Globus pallidus (tissue), 1 donor: ENCODE data around the gene SNX19.
"Not testable (repeated sequence)": the region's sequence is repeated elsewhere in the genome, so short reads cannot be mapped to it uniquely, and the experiment has no call there.

Experiments used
- DNase-seq: peaks from one replicate; pipeline ENCODE4 v3.0.0-alpha.2; 2015; ENCODE audit warnings: low spot score

The SNX19 gene, protein sequence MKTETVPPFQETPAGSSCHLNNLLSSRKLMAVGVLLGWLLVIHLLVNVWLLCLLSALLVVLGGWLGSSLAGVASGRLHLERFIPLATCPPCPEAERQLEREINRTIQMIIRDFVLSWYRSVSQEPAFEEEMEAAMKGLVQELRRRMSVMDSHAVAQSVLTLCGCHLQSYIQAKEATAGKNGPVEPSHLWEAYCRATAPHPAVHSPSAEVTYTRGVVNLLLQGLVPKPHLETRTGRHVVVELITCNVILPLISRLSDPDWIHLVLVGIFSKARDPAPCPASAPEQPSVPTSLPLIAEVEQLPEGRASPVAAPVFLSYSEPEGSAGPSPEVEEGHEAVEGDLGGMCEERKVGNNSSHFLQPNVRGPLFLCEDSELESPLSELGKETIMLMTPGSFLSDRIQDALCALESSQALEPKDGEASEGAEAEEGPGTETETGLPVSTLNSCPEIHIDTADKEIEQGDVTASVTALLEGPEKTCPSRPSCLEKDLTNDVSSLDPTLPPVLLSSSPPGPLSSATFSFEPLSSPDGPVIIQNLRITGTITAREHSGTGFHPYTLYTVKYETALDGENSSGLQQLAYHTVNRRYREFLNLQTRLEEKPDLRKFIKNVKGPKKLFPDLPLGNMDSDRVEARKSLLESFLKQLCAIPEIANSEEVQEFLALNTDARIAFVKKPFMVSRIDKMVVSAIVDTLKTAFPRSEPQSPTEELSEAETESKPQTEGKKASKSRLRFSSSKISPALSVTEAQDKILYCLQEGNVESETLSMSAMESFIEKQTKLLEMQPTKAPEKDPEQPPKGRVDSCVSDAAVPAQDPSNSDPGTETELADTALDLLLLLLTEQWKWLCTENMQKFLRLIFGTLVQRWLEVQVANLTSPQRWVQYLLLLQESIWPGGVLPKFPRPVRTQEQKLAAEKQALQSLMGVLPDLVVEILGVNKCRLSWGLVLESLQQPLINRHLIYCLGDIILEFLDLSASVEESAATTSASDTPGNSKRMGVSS

DNA sequence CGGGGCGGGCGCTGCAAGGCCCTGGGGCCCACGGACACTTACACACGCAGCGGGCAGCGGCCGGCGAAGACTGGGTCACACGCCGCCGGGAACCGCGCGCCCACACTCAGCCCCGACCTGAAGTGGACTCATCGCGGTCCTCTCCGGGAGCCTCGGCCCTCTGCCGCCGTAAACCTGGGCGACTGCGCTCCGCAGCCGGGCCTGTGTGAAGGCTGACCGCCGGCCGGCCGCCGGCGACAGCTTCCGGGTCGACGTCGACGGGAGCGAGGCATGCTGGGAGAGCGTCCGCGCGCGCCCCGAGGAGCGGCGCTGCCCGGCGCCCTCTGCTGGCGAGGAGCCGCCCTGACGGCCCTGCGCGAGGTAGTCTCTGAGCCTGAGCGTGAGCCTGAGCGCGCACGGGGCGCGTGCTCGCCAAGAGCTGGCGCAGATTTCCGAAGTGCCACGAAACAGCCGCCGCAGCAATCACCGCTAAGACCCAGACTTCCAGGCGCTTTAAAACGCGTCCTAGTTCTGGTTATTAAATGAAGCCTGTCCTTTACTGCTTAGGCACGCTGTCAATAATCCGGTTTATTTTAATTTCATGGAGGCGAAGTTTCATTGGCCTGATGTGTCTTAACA, at the start of gene SNX19:
SNX19 (minus strand) TSS at position 242 of the 618 bp plus-strand sequence. CDS start 540 bp downstream, outside the sequence.
- peak; percentile 89 for DNase-seq

DNA sequence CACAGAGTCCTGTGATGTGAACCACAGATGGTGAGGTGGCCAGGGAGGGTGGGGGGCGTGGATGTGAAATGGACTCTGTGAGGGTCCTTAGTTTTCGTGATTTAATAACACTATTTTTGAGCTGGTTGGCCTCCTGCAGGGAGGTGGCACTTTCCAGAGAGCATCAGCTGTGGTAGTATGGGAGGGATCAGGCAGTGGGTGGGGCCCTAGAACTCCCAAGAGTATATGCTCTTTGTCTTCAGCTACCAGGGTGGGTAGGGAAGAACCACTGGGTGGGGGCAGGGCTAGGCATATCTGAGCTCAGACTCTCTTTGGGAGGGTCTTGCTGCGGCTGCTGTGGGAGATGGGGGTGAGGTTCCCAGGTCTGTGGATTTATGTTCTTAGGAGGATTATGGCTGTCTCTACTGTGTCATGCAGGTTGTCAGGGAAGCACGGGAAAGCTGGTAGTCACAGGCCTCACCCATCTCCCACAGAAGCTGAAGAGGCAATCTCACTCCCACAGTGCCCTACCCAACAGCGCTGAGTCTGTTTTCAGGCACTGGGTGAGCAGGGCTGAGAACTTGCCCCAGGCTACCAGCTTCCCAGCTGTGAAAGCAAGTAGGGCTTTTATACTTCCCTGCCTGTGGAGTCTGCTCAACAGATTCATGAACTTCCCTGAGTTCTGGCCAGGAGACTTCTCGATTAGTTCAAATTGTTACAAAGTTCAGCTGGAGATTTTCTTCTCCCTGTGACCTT, 47.9 kb upstream of the SNX19 start:
- DNase-seq = no peak

DNA sequence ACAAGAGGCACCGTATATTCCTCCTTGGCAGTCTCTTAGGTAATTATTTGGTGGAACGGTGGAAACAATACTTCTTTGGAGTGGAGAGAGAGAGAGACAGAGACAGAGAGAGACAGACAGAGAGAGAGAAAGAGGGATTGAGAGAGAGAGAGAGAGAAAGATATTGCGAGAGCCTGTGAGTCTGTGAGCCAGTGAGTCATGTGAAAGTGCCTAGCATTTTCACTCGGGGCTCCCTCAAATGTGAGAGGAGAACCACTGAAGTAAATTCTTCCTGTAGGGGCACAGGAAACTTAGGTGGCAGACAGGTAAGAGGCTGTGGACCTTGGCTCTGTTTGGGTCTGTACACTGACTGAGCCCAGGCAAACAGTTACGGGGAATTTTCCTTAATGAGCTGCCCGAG, 31.6 kb upstream of the SNX19 start:
- DNase-seq = no peak

GRCh38 chr11:130947481-130947880, 31.2 kb upstream of the SNX19 start:
- DNase-seq = no peak

- DNase-seq = no peak
Measured at GRCh38 chr11:130947058-130947457, 30.8 kb upstream of the SNX19 start.

GRCh38 chr11:130945896-130946295, 29.6 kb upstream of the SNX19 start:
- no peak for DNase-seq

- DNase-seq = no peak
Measured at GRCh38 chr11:130940706-130941105, 24.4 kb upstream of the SNX19 start.

DNA sequence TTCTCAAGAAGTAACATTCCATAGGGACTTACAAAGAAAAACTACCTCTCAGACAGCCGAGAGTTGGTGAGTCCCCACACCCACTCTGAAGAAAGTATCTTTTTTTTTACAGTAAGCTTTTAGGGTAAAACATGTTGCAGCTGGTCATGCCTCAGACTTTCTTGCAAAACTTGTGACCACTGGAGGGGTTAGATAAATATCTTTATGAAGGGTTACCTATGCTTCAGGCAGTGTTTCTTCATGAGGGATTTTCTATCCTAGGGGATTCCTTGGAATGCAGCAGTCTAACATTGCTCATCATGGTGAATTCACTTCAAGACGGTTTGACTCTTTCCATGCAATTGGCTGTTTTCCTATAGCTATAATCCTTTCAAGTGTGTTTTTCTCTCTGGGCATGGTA, 20.8 kb upstream of the SNX19 start:
- DNase-seq = no peak

DNA sequence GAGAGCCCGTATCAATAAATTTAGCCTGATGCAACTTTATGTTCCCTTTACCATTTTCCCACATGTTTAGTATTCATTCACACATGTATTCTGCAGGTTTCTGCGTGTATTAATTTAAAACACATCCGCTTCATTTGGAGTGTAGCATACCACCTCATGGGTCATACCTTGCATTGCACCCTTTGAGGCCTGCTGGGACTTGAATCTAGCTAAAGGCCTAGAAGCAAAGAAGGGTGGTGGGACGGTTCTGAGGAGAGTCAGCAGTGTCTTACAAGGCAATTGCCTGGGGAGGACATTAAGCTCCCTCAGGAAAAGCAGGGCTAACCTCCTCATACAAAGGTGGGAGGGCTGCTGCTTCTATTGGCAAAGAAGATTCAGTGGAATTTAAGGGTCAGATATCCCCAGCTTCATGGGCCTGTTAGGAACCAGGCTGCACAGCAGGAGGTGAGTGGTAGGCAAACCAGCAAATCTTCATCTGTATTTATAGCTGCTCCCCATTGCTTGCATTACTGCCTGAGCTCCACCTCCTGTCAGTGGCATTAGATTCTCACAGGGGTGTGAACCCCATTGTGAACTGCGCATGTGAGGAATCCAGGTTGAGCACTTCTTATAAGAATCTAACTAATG, 15.9 kb upstream of the SNX19 start:
- DNase-seq = no peak

DNA sequence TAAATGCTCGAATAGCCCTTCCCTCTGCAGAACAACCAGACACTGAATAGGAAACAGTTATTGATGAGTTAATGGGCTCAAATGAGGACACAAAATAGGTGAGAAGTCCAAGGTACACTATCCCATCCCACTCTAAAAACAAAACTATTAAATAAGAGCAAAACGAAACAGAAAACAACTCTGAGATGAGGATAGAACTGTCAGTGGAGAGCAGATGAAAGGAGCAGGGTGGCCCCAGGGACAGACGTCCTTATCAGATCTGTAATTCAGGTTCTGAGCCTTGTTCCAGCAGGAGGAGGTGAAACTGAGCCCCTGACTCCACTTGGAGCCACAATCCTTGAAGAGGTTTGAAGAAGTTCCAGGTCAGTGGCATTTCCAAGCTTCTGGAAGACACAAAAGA, 8.5 kb upstream of the SNX19 start:
- no peak for DNase-seq

GRCh38 chr11:130920612-130921011, 4.3 kb upstream of the SNX19 start:
- DNase-seq = not testable (repeated sequence)

GRCh38 chr11:130918081-130918480, 1.8 kb upstream of the SNX19 start:
- no peak for DNase-seq

DNA sequence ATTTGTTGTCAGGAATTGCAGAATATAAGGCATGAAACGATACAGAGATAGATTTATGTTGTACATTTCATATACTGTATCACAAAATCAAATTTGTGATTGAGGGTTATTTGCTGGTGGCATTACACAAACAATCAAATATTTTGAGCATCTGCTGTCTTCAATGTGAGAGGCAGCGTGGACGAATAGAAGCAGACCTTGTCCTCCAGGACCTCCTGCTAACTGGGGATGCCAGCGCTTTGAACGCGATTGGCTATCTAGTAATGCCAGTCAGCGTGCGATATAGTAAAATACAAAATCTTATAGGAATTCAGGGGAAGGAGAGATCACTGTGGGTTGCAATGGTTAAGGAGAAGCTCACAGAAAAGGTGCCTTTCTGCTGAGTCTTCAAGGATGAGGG, 631 bp upstream of the SNX19 start:
- no peak for DNase-seq

- no peak for DNase-seq
Measured at GRCh38 chr11:130915603-130916237, 559 bp downstream of the SNX19 start.

GRCh38 chr11:130913268-130913667, 3.0 kb downstream of the SNX19 start:
- no peak for DNase-seq

DNA sequence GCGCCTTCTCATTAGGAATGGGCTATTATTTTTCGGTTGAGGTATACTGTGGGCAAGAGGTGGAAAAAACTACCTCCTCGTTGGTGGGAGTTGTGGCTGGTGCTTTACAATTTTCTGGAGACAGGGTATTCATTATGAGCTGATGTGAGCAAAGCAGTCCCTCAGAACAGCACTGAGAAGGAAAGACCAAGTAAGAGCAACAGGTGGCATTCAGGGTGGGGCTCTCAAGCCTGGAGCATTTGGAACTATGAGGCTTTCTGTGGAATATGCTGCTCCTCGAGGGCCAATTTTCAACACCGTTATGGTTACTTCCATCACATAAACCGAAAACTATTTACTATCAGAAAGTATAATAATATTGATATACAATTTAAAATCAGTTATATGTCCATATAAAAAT, 3.7 kb downstream of the SNX19 start:
- no peak for DNase-seq

DNA sequence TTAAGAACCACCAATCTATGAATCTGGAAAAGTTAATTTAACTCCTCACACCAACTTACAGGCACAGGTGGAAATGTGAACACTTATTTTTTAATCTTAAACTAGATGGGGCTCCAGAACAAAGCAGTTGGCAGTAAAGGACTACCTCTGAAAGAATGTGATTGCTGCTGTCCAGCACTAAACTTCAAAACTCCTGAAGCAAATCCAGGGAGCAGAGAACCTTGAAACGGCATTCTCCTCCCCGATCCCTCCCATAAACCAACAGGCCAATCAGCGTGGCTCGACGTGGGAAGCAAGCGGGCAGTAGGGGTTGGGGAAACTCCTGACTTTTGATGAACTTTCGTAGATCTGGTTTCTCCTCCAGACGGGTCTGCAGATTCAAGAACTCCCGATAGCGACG, 5.0 kb downstream of the SNX19 start:
- DNase-seq = no peak

DNA sequence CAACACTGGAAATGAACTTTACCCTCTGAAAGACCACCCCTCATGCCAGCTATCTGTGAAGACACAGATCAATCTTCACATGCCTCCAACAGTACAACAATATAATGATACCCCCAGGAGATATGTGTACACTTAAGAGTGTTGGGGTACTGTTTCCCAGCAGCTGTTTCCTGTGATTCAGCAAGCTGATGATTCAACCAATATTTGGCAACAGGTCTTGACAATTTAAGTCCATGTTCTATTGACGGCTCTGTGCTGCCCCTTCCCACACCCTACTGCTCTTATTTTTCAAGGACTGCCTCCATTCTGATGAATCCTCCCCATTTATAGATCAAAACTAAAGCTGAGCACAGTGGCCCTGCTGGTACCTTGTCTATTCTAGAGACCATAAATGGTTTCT, 6.6 kb downstream of the SNX19 start:
- no peak for DNase-seq

DNA sequence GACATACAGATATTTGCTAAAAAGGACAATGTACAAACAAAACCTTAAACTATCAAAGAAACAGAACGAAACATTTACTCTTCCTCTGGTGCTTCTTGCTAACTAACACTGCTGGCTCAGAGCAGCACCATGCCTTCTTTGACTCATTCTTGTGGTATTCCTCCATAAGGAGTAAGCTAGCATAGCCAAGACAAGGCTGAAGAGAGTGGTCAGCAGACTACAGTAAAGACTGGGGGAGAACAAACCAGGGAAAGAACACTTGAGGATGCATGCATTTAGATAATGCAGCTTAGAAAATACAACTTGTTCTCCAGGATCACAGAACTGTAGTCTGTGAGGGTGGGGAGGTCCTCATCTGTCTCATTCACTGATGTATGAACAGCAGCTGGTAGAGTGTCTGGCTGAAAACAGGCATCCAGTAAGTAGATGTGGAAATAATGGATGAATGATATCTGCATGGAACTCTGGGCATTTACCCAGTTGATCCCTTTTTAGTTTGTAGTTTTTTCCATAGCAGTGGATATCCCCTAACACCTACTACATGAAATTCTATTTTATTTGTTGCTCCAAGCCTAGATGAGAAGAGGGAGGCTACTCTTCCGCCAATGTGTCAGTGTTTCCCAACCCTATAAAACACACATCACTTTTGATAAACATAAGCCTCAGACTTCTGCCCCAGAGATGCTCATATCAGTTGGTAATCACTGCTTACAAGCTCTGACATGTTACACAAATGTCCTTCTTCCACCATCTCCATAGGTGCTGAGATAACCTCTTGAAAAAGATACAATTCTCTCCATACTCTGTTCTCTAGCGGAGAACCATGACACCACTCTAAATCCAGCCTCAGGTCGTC, 7.3 kb downstream of the SNX19 start:
- no peak for DNase-seq

DNA sequence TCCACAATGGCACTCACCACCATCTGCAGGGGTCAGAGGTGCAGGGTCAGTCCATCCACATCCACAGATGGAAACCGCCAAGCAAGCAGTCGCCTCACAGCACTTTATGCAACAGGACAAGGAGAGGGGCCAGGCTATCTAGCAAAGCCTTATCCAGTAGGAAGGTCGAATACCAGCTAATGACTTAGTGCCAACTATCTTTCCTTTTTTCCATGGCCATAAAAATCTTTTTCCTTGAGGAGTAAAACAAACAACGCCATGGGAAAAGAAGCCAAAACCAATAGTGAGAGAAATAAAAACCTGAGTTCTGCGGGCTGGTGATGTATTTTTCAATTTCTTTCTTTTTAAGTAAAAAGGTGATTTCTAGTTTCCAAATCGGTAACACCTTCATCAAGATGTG, 8.2 kb downstream of the SNX19 start:
- no peak for DNase-seq
